ACHN (cell line): ENCODE data around the gene APMAP.
"Not testable (repeated sequence)": the region's sequence is repeated elsewhere in the genome, so short reads cannot be mapped to it uniquely, and the experiment has no call there.

Source experiments
- DNase-seq: peaks from one replicate; pipeline ENCODE4 v3.0.0-alpha.2; 2015
- in situ Hi-C: cut with HindIII; loops from 2 replicates; pipeline ENCODE4 v1.10.0; 2017; ENCODE audit warnings: low sequenced_read_pairs, low pct_ligation_motif_present, low pct_unique_long_range_greater_than_20kb

The APMAP gene

GRCh38 chr20:24929867-24930723 lies 62.5 kb downstream of the APMAP start:
- in situ Hi-C loops, DNase-seq: not testable (repeated sequence)

- DNase-seq, in situ Hi-C loops: not testable (repeated sequence)
These were observed 63.3 kb downstream of the APMAP start for GRCh38 chr20:24929259-24929658.

DNA sequence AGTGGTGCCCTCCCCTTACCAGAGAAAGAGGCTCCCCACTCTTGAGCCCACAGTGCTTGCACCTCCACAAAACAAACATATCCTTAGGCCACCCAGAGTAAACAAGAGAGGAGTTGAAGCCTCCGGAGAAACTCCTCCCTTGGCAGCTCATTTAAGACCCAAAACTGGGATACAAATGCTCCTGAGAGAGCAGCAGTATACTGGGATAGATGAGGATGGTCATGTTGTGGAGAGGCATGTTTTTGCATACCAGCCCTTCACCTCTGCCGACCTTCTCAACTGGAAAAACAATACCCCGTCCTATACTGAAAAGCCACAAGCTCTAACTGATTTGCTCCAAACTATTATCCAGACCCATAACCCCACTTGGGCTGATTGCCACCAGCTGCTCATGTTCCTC lies 71.8 kb downstream of the APMAP start:
- DNase-seq, in situ Hi-C loops: not testable (repeated sequence)

DNA sequence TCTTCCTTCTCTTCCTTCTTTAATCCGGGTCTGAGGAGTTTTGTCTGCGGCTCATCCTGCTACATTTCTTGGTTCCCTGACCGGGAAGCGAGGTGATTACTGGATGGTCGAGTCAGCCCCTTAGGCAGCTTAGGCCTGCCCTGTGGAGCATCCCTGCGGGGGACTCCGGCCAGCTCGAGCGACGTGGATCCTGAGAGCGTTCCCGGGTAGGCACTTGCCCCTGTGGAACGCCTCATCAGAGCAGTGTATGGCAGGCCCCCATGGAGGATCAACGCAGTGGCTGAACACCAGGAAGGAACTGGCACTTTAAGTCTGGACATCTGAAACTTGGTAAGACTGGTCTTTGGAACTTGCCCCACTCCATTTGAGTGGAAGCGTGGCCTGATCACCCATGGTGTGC lies 72.9 kb downstream of the APMAP start:
- DNase-seq, in situ Hi-C loops: not testable (repeated sequence)

DNA sequence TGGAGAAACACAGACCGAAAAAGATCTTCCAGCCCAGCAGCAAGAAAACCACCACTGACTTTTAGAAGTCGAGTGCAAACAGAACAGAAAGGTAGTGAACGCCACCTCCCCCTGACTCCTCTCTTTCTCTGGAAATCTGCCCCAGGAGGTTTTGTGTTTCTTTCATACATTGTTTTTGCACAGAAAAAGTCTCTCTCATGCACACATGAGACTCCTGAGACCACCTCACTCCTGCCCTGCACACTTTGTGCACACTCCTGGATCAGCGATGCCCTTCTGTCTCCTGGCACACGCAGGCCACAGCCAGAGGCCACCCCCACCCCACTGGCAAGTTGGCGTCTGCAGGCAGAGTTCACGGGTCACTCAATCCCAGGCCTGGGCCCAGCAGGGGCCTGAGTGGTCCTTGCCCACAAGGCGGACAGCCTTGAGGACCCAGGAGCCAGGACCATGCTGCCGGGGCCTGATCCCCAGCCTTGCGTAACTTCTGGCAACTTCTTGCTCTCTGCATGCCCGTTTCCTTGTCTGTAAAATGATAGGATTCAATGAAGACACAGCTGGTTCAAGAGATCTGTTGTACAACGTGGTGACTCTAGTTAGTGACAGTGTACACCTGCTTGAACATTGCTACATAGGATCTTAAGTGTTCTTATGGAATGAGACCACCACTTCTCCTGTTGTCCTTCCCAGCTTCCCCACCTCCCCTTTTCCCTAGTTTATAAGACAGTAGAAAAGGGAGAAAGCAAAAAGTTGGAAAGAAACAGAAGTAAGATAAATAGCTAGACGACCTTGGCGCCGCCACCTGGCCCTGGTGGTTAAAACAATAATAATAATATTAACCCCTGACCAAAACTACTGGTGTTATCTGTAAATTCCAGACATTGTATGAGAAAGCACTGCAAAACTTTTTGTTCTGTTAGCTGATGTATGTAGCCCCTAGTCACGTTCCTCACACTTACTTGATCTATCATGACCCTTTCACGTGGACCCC lies 73.7 kb downstream of the APMAP start:
- no peak for DNase-seq
- in situ Hi-C loops = no loop called here

DNA sequence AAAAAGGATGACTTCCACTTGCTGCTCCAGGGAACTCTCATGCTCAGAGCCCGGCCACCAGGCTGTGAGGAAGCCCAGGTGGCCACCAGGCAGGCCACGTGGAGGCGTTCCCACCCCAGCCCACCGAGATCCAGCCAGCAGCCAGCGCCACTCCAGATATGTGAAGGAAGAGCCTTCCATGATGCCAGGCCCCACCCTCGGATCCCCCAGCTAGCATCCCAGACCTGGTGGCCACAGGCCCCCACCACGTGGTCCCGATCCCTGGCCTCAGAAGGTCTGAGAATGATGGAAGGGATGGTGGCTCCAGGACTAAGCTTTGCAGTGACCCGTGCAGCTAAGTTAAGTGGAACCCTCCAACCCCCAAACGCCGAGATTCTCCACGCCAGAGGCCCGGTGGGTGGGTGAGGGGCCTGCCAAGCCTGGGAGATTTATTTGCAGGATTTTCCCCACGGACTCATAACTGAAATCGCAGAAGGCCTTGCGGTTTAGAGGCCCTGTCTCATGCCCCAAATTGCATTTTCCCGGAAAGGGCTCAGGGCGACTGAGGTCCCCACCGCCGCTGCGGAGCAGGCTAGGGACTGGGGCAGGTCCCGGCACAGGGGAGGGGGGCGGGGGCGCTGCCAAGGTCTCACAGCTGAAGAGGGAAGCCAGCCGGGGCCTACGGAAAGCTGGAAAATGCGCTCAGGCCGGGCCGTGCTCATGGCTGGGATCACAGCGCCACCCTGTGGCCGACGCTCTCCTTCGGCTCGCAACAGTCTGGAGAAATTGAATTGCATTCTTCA lies 74.6 kb downstream of the APMAP start:
- peak; percentile 45 for DNase-seq
- in situ Hi-C loops = no loop called here

DNA sequence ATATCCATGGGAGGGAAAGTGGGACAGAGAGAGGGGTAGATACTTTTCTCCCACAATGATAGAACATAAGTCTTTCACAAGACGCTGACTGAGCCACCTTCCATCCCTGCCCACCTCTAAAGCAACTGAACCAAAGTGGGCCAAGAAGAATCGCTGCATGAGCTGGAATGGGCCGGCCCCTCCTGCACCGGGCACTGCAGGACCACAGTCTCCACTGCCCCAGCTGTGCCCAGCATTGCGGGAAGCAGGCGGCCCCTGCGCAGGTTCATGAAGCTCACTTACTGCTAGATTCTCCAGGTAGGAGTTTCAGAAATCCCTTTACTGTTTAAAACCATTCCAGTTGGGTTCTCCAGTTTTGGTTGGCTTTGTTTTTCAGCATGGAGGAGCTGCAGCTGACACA lies 75.5 kb downstream of the APMAP start:
- no peak for DNase-seq
- in situ Hi-C loops = no loop called here

- DNase-seq = no peak
- in situ Hi-C loops = no loop called here
These were observed 76.1 kb downstream of the APMAP start for GRCh38 chr20:24916412-24916811.

- in situ Hi-C loops = no loop called here
- DNase-seq = no peak
These were observed 76.7 kb downstream of the APMAP start for GRCh38 chr20:24915892-24916291.

- no peak for DNase-seq
- in situ Hi-C loops = no loop called here
These were observed 77.1 kb downstream of the APMAP start for GRCh38 chr20:24915440-24915839.

GRCh38 chr20:24914388-24915241 lies 77.9 kb downstream of the APMAP start:
- in situ Hi-C loops = no loop called here
- DNase-seq = no peak

GRCh38 chr20:24913076-24913628 lies 79.4 kb downstream of the APMAP start:
- no peak for DNase-seq
- in situ Hi-C loops = no loop called here
